Panc1 (cell line): ENCODE results near the gene APRT. TPM values are rescaled to one million over a fixed set of nuclear protein-coding genes. Genes with fewer than 3 reads are reported as not detected.

Experiments used
- ATAC-seq: fragments of 200-7000 bp; cut with Tn5 transposase; 2 replicates; pipeline ENCODE4 v1.9.1; 2020; ENCODE audit warnings: mild to moderate bottlenecking, moderate library complexity
- BruUV-seq: library from RNA; stranded (reverse); fragments of 400-500 nt; replicated peaks from 2 replicates; lab custom pipeline; 2021; lab: Mats Ljungman, UMichigan
- CTCF ChIA-PET: fragments of 300-600 bp; sonication (Branson Sonifier 250); formaldehyde crosslinking; loops from one replicate; lab custom pipeline; 2022; ENCODE audit warnings: antibody characterized with exemption; lab: Charles Lee
- POLR2A ChIA-PET: fragments of 300-600 bp; sonication (Branson Sonifier 250); formaldehyde crosslinking; loops from one replicate; lab custom pipeline; 2022; ENCODE audit warnings: antibody characterized with exemption; lab: Charles Lee
- DNase-seq: peaks from one replicate; pipeline ENCODE4 v3.0.0-alpha.2; 2010; ENCODE audit warnings: low read depth, low spot score
- H3K27ac ChIP-seq: 2 replicates; pipeline ENCODE4 v1.5.1; 2011; ENCODE audit warnings: mild to moderate bottlenecking, low read length, inconsistent platforms
- H3K27me3 ChIP-seq: fragments of 200-500 bp; sonication (Bioruptor generic); 2 replicates; pipeline ENCODE4 v1.6.0; 2014; ENCODE audit warnings: low read length, inconsistent platforms; ENCODE audit not compliant: control insufficient read depth, insufficient read depth
- H3K36me3 ChIP-seq: fragments of 200-500 bp; sonication (Bioruptor generic); 2 replicates; pipeline ENCODE4 v1.5.1; 2014; ENCODE audit warnings: inconsistent platforms, mild to moderate bottlenecking, low read length, moderate library complexity; ENCODE audit not compliant: control insufficient read depth, insufficient read depth
- H3K4me1 ChIP-seq: 2 replicates; pipeline ENCODE4 v1.5.1; 2011; ENCODE audit warnings: inconsistent platforms, mild to moderate bottlenecking, low read length, moderate library complexity; ENCODE audit not compliant: control insufficient read depth, insufficient read depth
- H3K4me3 ChIP-seq, 2 experiments: 2 replicates each; pipeline ENCODE4 v1.5.1; 2011 to 2012; ENCODE audit warnings: low read depth in 2 of 2, low read length in 2 of 2, mild to moderate bottlenecking in 2 of 2, inconsistent platforms in 1 of 2, moderate library complexity in 1 of 2
- H3K9me3 ChIP-seq: fragments of 200-500 bp; sonication (Bioruptor generic); 2 replicates; pipeline ENCODE4 v1.5.1; 2014; ENCODE audit warnings: low read depth, mild to moderate bottlenecking, inconsistent platforms, low read length, moderate library complexity; ENCODE audit not compliant: control insufficient read depth, insufficient read depth
- POLR2AphosphoS5 ChIP-seq: IDR thresholded peaks from 2 replicates; pipeline ENCODE4 v1.6.1; 2012; ENCODE audit warnings: mild to moderate bottlenecking, low read depth, low read length, moderate library complexity
- REST ChIP-seq, 2 experiments: IDR thresholded peaks; 2 replicates each; pipeline ENCODE4 v1.6.1; 2011 to 2012; ENCODE audit warnings: low read depth in 2 of 2, control low read depth in 1 of 2, low read length in 1 of 2, mild to moderate bottlenecking in 1 of 2, moderate library complexity in 1 of 2; ENCODE audit not compliant: insufficient read depth in 1 of 2
- SIN3A ChIP-seq: IDR thresholded peaks from 2 replicates; pipeline ENCODE4 v1.6.1; 2012; ENCODE audit warnings: low read depth, mild to moderate bottlenecking, low read length, moderate library complexity, borderline replicate concordance; ENCODE audit not compliant: insufficient read depth
- TCF7L2 ChIP-seq: IDR thresholded peaks from 2 replicates; pipeline ENCODE4 v1.6.1; 2011; ENCODE audit warnings: mild to moderate bottlenecking, low read depth, low read length, inconsistent platforms
- in situ Hi-C: cut with HindIII; loops from 2 replicates; pipeline ENCODE4 v1.10.0; 2016; ENCODE audit warnings: low sequenced_read_pairs, low pct_unique_long_range_greater_than_20kb
- intact Hi-C: fragments of 100-400 bp; cut with micrococcal nuclease; formaldehyde crosslinking; loops from one replicate; pipeline ENCODE4 v1.10.0; 2022; ENCODE audit not compliant: unreplicated experiment
- total RNA-seq: library from RNA; stranded (reverse); gene quantifications from one replicate; pipeline ENCODE4 v1.2.1, GENCODE V29; 2021; ENCODE audit not compliant: unreplicated experiment
- TF ChIP-seq, protein P1 (sequence below): fragments of 450-650 bp; IDR thresholded peaks from 2 replicates; pipeline ENCODE4 v1.5.1; 2017; ENCODE audit warnings: mild to moderate bottlenecking

The APRT gene
- total RNA-seq, 1 experiment from 2014 or later = 231 TPM

GRCh38 chr16:88847654-88848053, 35.9 kb upstream of the APRT start:
- no peak for DNase-seq
- CTCF ChIA-PET = interaction anchor here (0.6 kb wide), 1 partner anchor 162 kb away, joined by 3 read pairs; no protein-coding TSS in a partner anchor
- Histone ChIP-seq H3K27ac (no peak overlapping the region), H3K4me1 (no peaks in the 10 kb centered on the region), H3K36me3 (no peaks in the 10 kb centered on the region), H3K27me3 (no peaks in the 10 kb centered on the region), H3K4me3 (no peak overlapping the region), H3K9me3 (no peaks in the 10 kb centered on the region)
- POLR2A ChIA-PET = no interaction called here
- no TSS peak for BruUV-seq
- no peak for ATAC-seq
- in situ Hi-C loops = no loop called here
- TF ChIP-seq, protein P1, sequence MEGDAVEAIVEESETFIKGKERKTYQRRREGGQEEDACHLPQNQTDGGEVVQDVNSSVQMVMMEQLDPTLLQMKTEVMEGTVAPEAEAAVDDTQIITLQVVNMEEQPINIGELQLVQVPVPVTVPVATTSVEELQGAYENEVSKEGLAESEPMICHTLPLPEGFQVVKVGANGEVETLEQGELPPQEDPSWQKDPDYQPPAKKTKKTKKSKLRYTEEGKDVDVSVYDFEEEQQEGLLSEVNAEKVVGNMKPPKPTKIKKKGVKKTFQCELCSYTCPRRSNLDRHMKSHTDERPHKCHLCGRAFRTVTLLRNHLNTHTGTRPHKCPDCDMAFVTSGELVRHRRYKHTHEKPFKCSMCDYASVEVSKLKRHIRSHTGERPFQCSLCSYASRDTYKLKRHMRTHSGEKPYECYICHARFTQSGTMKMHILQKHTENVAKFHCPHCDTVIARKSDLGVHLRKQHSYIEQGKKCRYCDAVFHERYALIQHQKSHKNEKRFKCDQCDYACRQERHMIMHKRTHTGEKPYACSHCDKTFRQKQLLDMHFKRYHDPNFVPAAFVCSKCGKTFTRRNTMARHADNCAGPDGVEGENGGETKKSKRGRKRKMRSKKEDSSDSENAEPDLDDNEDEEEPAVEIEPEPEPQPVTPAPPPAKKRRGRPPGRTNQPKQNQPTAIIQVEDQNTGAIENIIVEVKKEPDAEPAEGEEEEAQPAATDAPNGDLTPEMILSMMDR = no peak
- TF ChIP-seq SIN3A (no peak), POLR2AphosphoS5 (no peak), TCF7L2 (no peak), REST (IDR thresholded peaks at IDR 0.05; ENCODE audit: insufficient read depth in 1 of 2, low read depth in 2 of 2, low read length in 1 of 2) (no peak)
- intact Hi-C loops = no loop called here

- Histone ChIP-seq H3K36me3 (no peaks in the 10 kb centered on the region), H3K9me3 (no peaks in the 10 kb centered on the region), H3K4me1 (no peaks in the 10 kb centered on the region), H3K4me3 (no peak overlapping the region), H3K27ac (no peak overlapping the region), H3K27me3 (no peaks in the 10 kb centered on the region)
- DNase-seq = no peak
- CTCF ChIA-PET = interaction anchor here (0.6 kb wide), 1 partner anchor 11 kb away, joined by 4 read pairs; no protein-coding TSS in a partner anchor
- POLR2A ChIA-PET = no interaction called here
- no TSS peak for BruUV-seq
- ATAC-seq = no peak
- TF ChIP-seq REST (IDR thresholded peaks at IDR 0.05; ENCODE audit: insufficient read depth in 1 of 2, low read depth in 2 of 2, low read length in 1 of 2) (no peak), TCF7L2 (no peak), POLR2AphosphoS5 (no peak), SIN3A (no peak)
- TF ChIP-seq, protein P1 = no peak
- in situ Hi-C loops = no loop called here
- intact Hi-C loops = no loop called here
These were observed 34.4 kb upstream of the APRT start for GRCh38 chr16:88846088-88846487.
